GM19397 (cell line): Measurements from ENCODE around the gene HNMT.

Source experiments
- ATAC-seq: cut with Tn5 transposase; IDR thresholded peaks from one replicate; pipeline ENCODE4 v1.9.1; 2021; ENCODE audit warnings: mild to moderate bottlenecking, moderate library complexity; ENCODE audit not compliant: unreplicated experiment

HNMT gene

GRCh38 chr2:138009622-138010021 lies 45.3 kb downstream of the HNMT start:
- ATAC-seq, result no peak

- no peak for ATAC-seq
Measured at GRCh38 chr2:138010890-138011289, 46.6 kb downstream of the HNMT start.

GRCh38 chr2:138012082-138012481 lies 47.8 kb downstream of the HNMT start:
- ATAC-seq, result no peak

GRCh38 chr2:138012968-138013367 lies 48.7 kb downstream of the HNMT start:
- no peak for ATAC-seq

- ATAC-seq, result no peak
Measured at GRCh38 chr2:138013639-138014038, 49.4 kb downstream of the HNMT start.

- ATAC-seq, result no peak
Measured at GRCh38 chr2:138015494-138015893, 51.2 kb downstream of the HNMT start.

- ATAC-seq, result no peak
Measured at GRCh38 chr2:138016351-138017087, 52.2 kb downstream of the HNMT start.

- ATAC-seq, result no peak
Measured at GRCh38 chr2:138017824-138018223, 53.6 kb downstream of the HNMT start.

- no peak for ATAC-seq
Measured at GRCh38 chr2:138018866-138019688, 54.8 kb downstream of the HNMT start.

- no peak for ATAC-seq
Measured at GRCh38 chr2:138020432-138020831, 56.2 kb downstream of the HNMT start.

- no peak for ATAC-seq
Measured at GRCh38 chr2:138021154-138021553, 56.9 kb downstream of the HNMT start.

- no peak for ATAC-seq
Measured at GRCh38 chr2:138023298-138023697, 59.0 kb downstream of the HNMT start.

GRCh38 chr2:138023976-138024375 lies 59.7 kb downstream of the HNMT start:
- no peak for ATAC-seq

- no peak for ATAC-seq
Measured at GRCh38 chr2:138026111-138027020, 62.1 kb downstream of the HNMT start.

- ATAC-seq, result no peak
Measured at GRCh38 chr2:138028538-138028937, 64.3 kb downstream of the HNMT start.

- no peak for ATAC-seq
Measured at GRCh38 chr2:138029276-138029675, 65.0 kb downstream of the HNMT start.

GRCh38 chr2:138030459-138030858 lies 66.2 kb downstream of the HNMT start:
- peak; percentile 68 for ATAC-seq

- no peak for ATAC-seq
Measured at GRCh38 chr2:138032334-138032733, 68.1 kb downstream of the HNMT start.

GRCh38 chr2:138034536-138034935 lies 70.3 kb downstream of the HNMT start:
- no peak for ATAC-seq

GRCh38 chr2:138035608-138036217 lies 71.4 kb downstream of the HNMT start:
- ATAC-seq, result no peak

- ATAC-seq, result no peak
Measured at GRCh38 chr2:138036522-138036921, 72.2 kb downstream of the HNMT start.
